NCI-H1436 (cell line): Measurements from ENCODE around the gene DBNDD2.

Experiments used
- DNase-seq: peaks from one replicate; lab custom pipeline; 2025; lab: John Stamatoyannopoulos, UW

The DBNDD2 gene, protein sequence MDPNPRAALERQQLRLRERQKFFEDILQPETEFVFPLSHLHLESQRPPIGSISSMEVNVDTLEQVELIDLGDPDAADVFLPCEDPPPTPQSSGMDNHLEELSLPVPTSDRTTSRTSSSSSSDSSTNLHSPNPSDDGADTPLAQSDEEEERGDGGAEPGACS

DNA sequence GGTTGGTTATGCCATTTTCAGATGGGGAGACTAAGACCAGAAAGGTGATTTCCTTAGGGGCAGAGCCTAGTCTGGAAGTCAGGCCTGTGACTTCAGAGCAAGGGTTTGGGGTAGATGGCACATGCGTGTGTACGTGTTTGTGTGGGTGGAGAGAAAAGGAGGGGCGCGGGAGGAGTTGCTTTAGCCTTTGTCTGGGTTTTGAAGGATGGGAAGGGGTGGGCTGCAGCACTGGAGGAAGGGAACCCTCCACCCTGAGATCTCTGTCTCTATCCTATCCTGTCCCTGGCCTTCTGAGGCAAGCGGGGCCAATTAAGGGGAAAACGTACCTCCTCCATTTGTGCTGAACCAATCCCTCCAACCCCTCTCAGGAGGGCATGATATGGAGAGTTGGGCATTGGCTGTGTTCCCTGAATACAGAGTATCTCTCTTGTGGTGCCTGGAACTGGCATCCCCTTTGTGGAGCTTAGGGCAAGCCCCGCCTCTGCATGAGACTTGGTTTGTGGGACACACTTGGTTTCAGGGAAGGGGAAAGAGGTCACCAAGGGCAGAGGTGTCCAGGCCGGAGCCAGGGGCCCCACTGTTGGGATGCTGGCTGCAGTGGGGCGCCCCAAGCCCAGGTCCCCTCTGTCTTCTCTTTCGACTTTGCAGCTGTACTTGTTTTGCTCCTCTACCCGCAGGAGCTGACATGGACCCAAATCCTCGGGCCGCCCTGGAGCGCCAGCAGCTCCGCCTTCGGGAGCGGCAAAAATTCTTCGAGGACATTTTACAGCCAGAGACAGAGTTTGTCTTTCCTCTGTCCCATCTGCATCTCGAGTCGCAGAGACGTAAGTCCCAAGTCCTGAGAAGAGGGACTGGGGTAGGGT lies at the start of gene DBNDD2:
Gene DBNDD2 (plus strand): TSS at position 507 of the 863 bp plus-strand sequence. CDS start 179 bp downstream, at position 686.
- DNase-seq, result no peak

- DNase-seq, result no peak
These were observed 49.1 kb upstream of the DBNDD2 start for GRCh38 chr20:45359069-45359405.

DNA sequence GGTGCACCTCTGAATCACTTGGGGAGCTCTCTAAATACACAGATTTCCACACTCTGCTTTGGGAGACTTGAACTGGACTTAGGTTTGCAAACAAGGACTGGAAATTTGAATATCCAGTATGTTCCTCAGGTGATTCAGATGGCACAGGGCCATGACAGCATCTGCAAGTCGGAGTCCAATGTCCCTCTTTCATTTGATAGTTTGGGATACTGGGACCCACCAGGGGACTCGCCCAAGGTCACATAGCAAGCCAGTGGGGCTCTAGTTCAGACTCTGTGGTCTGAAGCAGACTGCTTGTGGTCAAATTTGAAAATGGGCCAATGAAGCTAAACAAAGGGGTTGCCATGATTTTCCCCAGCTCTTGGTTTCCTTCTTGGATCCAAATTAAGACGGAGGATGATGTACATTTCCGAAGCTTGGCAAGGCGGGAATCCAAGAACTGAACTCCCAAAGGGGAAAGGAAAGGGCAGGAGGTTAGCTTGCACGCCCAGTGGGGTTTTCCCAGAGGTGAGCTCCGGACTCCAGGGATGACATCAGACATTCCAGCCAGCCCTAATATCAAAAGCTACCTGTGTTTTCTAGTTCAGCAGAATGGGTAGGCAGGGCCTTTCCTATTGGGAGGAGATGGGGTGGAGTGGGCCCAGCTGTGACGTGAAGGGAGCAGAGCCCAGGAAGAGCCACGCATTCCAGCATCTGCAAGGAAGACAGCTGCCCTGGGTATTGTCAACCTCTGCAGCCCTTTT lies 48.5 kb upstream of the DBNDD2 start:
- DNase-seq, result no peak

GRCh38 chr20:45361793-45362192 lies 46.3 kb upstream of the DBNDD2 start:
- no peak for DNase-seq

DNA sequence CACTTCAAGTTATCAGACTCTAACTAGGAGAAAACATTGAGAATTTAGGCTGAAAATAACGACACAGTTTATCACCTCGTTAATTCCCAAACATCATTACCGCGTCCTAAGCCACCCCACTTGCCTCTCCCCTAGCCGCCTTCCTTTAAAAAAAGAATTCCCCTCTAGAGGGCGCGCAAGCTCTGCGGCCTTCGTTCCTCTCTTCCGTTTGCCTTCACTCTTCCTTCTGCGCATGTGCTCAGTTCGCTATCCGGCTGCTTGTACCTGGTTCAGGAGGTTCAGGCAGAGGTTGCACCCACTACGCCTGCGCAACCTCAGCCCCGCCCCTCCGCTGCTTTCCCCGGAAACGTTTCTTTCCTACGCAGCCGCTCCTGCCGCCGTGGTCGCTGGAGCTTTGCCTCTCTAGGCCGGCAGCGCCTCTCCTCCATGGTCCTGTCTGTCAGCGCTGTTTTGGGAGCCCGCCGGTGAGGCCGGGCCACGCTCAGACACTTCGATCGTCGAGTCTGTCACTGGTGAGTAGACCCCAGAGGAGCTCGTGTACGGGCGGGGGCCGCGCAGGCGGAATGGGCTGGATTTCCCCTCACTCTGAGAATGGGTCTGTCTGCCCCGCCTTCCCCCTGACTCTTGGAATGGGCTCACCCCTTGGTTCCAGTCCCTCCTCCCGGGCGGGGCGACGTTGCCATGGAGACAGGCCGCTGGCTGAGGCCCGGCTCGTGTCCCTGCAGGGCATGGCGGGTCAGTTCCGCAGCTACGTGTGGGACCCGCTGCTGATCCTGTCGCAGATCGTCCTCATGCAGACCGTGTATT lies 45.1 kb upstream of the DBNDD2 start, which contains the start of gene SYS1:
Gene SYS1 (plus strand): TSS at position 353 of the 807 bp plus-strand sequence. CDS start 376 bp downstream, at position 729.
- peak; percentile 97 for DNase-seq

GRCh38 chr20:45363611-45364492 lies 44.2 kb upstream of the DBNDD2 start:
- DNase-seq, result no peak

DNA sequence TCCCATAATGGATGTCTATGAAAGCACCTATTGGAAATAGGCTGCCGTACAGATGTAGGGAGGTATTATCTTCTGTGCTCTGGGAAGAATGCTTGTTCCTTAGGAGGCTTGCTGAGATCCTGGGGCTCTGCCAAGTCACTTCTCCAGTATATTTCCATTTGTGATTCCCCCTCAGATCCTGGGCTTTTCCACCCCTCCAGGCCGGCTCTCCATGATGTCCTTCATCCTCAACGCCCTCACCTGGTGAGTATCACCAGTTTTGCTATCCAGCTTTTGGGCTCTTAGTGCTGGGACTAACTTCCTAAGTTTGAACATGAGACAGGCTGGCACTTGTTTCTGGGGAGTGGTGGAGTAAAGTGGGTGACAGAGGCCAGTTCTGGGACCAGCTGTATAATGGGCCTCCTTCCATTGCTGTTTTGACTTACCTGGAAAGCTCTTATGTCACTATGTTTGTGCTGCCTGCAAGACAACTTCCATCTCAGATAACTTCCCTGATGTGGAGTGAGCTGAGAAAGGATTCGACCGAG lies 42.6 kb upstream of the DBNDD2 start:
- DNase-seq, result no peak

DNA sequence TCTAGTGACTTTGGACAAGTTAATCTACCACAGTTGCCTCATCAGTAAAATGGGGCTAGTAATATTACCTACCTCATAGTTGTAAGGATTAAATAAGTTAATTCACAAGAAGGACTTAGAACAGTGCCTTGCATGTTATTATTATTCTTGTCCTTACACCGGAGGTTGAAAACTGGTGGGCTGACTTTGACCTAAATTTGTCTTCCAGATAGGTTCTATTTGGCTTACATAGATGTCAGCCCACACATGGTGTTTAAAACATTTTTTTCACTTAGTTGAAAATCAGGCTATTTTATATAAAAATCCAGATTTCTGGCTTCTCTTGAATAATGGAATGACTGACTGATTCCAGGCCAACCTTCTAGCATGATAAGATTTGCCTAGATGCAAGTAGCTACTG lies 41.9 kb upstream of the DBNDD2 start:
- DNase-seq, result no peak

GRCh38 chr20:45366631-45367030 lies 41.5 kb upstream of the DBNDD2 start:
- no peak for DNase-seq

GRCh38 chr20:45367126-45367525 lies 41.0 kb upstream of the DBNDD2 start:
- no peak for DNase-seq

- DNase-seq, result no peak
These were observed 39.7 kb upstream of the DBNDD2 start for GRCh38 chr20:45368221-45368980.

GRCh38 chr20:45370571-45371160 lies 37.4 kb upstream of the DBNDD2 start:
- DNase-seq, result no peak

- DNase-seq, result no peak
These were observed 35.8 kb upstream of the DBNDD2 start for GRCh38 chr20:45372241-45372640.

DNA sequence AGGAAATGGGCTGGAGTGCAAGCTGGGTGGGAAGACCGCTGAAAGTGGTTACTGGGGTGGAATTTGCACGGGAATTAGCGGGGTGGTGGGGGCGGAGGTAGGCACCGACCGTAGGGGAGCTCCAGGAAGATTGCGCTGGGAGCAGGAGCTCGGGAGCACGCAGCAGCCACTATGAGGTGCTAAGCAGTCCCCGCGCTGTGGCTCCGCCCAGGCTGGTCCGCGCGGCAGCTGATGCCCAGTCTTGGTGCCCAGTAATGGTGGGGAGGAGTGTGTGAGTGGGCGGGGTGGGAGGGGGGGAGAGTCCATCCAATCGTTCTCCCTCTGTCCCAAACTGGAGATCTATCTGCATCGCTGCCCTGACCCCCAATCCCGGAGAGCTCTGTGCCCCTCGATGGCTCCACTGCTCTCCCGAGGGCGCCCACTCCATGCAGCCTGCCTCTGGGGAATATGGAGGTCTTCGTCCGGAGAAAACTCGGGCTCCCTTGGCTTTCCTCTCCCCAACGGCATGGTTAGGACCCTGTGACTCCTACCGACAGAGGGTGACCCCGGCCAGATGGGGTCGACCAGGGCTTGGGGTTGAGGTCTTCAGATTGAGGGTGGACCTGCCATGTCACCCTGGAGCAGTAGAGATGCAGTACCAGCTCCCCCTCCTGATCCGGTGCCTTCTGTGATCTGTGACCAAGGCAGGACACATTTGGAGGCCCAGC lies 35.3 kb upstream of the DBNDD2 start:
- no peak for DNase-seq

- DNase-seq, result peak; percentile 81
These were observed 34.6 kb upstream of the DBNDD2 start for GRCh38 chr20:45373353-45374100.

GRCh38 chr20:45374101-45374467 lies 34.0 kb upstream of the DBNDD2 start:
- no peak for DNase-seq

DNA sequence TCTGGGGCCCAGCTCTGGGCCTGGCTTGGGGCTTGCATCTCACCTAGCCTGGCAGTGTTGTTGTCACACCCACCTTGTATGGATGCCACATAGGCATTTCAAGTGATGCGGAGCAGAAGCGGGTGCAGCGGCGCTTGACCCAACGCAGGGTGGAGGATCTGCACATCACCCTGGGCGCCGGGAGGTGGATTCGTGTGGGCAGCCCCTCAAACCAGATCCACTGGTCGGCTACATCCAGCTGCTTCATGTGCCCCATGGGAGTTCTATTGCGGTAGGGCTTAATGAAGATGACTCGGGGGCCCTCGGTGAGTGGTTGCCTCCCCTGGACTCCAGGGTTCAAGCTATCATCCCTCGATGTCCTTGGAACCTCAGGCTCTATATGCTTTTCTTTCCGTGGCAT lies 33.1 kb upstream of the DBNDD2 start:
- no peak for DNase-seq

DNA sequence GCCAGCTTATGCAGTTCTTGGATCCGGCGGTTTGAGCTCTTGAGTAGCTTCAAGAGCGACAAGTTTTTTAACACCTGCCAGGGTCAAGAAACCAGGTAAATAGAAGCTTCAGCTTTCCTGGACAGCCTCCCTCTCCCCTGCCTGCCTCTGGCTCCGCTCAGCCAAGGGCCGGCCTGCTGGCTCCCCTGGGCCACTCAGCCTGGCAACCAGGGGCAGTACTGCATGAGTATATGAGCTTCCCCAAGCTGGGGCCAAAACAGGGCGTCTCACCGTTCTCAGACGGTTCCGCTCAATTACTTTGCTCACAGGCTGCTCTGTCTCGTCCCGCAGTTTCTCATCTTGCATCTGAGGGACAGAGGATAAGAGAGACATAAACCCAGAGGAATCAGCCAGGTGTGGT lies 30.8 kb upstream of the DBNDD2 start:
- DNase-seq, result no peak
